Measurements from ENCODE around the gene STOX1. TPM values are rescaled to one million over a fixed set of nuclear protein-coding genes. Genes with fewer than 3 reads are reported as not detected.

Gene STOX1
- total RNA-seq = 10 to 100 TPM in 1 of 7 donors, 1 to 10 TPM in 4, under 1 TPM in 2; 0.71 to 11.5 (median 1.3) TPM
- 1 to 10 TPM in 1 of 2 donors, under 1 TPM in 1; 0.99 to 1.9 TPM for polyA plus RNA-seq
- long read RNA-seq, donor 1, partial matches to known transcripts = 0 of 1 reads
- long read RNA-seq, donor 1, other reads (novel, unspliced or antisense) = 1 of 1 reads
- long read RNA-seq, donor 2, partial matches to known transcripts = 0 of 1 reads
- long read RNA-seq, donor 2, other reads (novel, unspliced or antisense) = 0 of 1 reads
- long read RNA-seq, donor 3, partial matches to known transcripts = 0 of 2 reads
- long read RNA-seq, donor 3, other reads (novel, unspliced or antisense) = 2 of 2 reads

DNA sequence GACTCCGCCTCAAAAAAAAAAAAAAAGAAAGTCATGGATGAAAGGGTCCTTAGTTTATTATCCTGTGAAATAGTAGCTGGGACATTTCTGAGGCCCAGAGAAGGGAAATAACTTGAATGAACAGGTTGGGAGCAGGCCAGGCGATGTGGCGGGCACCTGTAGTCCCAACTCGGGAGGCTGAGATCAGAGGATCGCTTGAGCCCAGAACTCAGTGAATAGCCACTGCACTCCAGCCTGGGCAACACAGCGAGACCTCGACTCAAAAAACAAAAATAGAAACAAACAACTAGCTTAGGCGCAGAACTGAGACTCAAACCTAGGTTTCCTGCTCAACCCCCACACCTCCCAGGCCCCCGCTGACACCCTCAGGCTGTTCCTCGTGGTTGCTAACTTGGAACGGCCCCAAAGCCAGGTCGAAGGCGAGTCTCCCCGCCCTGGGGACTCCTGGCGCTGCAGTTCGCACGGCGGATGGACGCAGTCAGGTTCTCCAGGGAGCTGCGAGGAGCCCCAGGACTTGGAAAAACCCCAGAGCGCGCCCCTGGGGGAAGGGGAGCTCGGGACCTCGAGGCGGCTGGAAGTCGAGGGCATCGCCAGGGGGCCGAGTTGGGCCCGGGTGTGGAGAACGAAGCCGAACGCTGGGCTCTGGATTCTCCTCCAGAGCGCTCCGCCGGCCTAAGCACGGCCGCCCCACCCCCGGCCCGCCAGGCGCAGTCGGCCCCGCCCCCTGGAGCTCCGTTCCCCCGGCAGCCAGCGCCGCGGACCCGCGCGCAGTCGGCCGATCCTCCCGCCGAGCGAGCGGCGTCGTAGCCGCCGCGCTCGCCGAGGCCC, at the start of gene STOX1:
STOX1 (plus strand) TSS at position 768 of the 828 bp plus-strand sequence. CDS start 93 bp downstream, outside the sequence.
- 4 to 9% (median 6%) methylated on average over 29 to 63 of the region's 63 CpGs for WGBS, 3 donors
- DNase-seq = peak; percentile 29 to 72 (median 50)
- no peaks in the 10 kb centered on the region for H3K27me3 ChIP-seq
- no peak within 1 kb of the TSS for H3K27ac ChIP-seq
- intact Hi-C loops (cut with DNase I) = no loop called here
- TF ChIP-seq, protein P1, sequence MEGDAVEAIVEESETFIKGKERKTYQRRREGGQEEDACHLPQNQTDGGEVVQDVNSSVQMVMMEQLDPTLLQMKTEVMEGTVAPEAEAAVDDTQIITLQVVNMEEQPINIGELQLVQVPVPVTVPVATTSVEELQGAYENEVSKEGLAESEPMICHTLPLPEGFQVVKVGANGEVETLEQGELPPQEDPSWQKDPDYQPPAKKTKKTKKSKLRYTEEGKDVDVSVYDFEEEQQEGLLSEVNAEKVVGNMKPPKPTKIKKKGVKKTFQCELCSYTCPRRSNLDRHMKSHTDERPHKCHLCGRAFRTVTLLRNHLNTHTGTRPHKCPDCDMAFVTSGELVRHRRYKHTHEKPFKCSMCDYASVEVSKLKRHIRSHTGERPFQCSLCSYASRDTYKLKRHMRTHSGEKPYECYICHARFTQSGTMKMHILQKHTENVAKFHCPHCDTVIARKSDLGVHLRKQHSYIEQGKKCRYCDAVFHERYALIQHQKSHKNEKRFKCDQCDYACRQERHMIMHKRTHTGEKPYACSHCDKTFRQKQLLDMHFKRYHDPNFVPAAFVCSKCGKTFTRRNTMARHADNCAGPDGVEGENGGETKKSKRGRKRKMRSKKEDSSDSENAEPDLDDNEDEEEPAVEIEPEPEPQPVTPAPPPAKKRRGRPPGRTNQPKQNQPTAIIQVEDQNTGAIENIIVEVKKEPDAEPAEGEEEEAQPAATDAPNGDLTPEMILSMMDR (IDR thresholded peaks at IDR 0.05) = no peak
- TF ChIP-seq POLR2A (IDR thresholded peaks at IDR 0.05) (no peak), EP300 (IDR thresholded peaks at IDR 0.05) (no peak)
- H3K4me1 ChIP-seq (ENCODE audit: insufficient read depth) = peaks cover 1% of the 10 kb centered on the region
- H3K9me3 ChIP-seq = no peaks in the 10 kb centered on the region
- no peaks in the 10 kb centered on the region for H3K36me3 ChIP-seq
- H3K4me3 ChIP-seq = peak within 1 kb of the TSS; percentile 61

- intact Hi-C loops (cut with DNase I) = no loop called here
- Histone ChIP-seq H3K4me1 (ENCODE audit: insufficient read depth) (no peaks in the 10 kb centered on the region), H3K9me3 (no peaks in the 10 kb centered on the region), H3K27me3 (no peaks in the 10 kb centered on the region), H3K4me3 (no peak overlapping the region), H3K27ac (no peak overlapping the region), H3K36me3 (no peaks in the 10 kb centered on the region)
- WGBS, 3 donors = 89 to 95% (median 92%) methylated on average over 6 of the region's 6 CpGs
- DNase-seq = no peak
- no peak for TF ChIP-seq POLR2A (IDR thresholded peaks at IDR 0.05)
- TF ChIP-seq, protein P1 (IDR thresholded peaks at IDR 0.05) = no peak
- TF ChIP-seq EP300 (IDR thresholded peaks at IDR 0.05) = no peak
Measured at GRCh38 chr10:68781613-68782574, 45.4 kb upstream of the STOX1 start.

DNA sequence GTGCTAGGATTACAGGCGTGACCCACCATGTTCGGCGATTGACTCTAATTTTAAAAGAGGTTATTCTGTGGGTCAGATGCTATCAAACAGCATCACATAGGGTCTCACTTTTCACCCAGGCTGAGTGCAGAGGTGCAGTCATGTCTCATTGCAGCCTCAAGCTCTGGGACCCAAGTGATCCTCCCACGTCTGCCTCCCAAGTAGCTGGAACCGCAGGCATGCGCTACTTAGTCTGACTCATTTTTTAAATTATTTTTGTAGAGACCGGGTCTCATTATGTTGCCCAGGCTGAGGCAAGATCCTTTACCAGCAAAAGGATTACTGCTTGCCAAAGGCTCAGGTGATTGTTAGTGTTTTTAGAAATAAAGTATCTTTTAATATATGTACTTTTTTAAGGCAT, 42.9 kb upstream of the STOX1 start:
- intact Hi-C loops (cut with DNase I) = no loop called here
- Histone ChIP-seq H3K27me3 (no peaks in the 10 kb centered on the region), H3K4me1 (ENCODE audit: insufficient read depth) (no peaks in the 10 kb centered on the region), H3K27ac (no peak overlapping the region), H3K9me3 (no peaks in the 10 kb centered on the region), H3K36me3 (no peaks in the 10 kb centered on the region), H3K4me3 (no peak overlapping the region)
- TF ChIP-seq POLR2A (IDR thresholded peaks at IDR 0.05) = no peak
- TF ChIP-seq EP300 (IDR thresholded peaks at IDR 0.05) = no peak
- TF ChIP-seq, protein P1 (IDR thresholded peaks at IDR 0.05) = no peak
- DNase-seq = no peak
- WGBS, 3 donors = 73 to 84% (median 84%) methylated on average over 7 of the region's 7 CpGs

GRCh38 chr10:68787813-68788212, 39.5 kb upstream of the STOX1 start:
- WGBS, 3 donors = 92 to 95% (median 94%) methylated on average over 3 of the region's 3 CpGs
- Histone ChIP-seq H3K27me3 (no peaks in the 10 kb centered on the region), H3K36me3 (no peaks in the 10 kb centered on the region), H3K4me1 (ENCODE audit: insufficient read depth) (no peaks in the 10 kb centered on the region), H3K4me3 (no peak overlapping the region), H3K9me3 (no peaks in the 10 kb centered on the region), H3K27ac (no peak overlapping the region)
- intact Hi-C loops (cut with DNase I) = no loop called here
- no peak for TF ChIP-seq POLR2A (IDR thresholded peaks at IDR 0.05)
- no peak for DNase-seq

All from ovary (tissue), 10 donors.